IPS-18c (cell line): ENCODE measurements around the gene KIF3C.
"Not testable (repeated sequence)": the region's sequence is repeated elsewhere in the genome, so short reads cannot be mapped to it uniquely, and the experiment has no call there.

Source experiments
- H3K4me3 ChIP-seq: 2 replicates; pipeline ENCODE4 v1.7.0; 2013; ENCODE audit warnings: low read depth, mild to moderate bottlenecking, low read length, moderate library complexity; ENCODE audit not compliant: insufficient read depth
- H3K9me3 ChIP-seq: one replicate; pipeline ENCODE4 v1.6.1; 2013; ENCODE audit warnings: mild to moderate bottlenecking, low read length, moderate library complexity; ENCODE audit not compliant: control insufficient read depth, insufficient read depth

KIF3C gene

GRCh38 chr2:25982273-25982967 is at the start of gene KIF3C:
Gene KIF3C (minus strand): TSS chr2:25982497. CDS start chr2:25981917, 580 bp downstream.
- peak within 1 kb of the TSS; percentile 81 for H3K4me3 ChIP-seq
- H3K9me3 ChIP-seq = no peaks in the 10 kb centered on the region

- not testable (repeated sequence) for H3K4me3 ChIP-seq, H3K9me3 ChIP-seq
These were observed 45.8 kb upstream of the KIF3C start for GRCh38 chr2:26028083-26028482.

DNA sequence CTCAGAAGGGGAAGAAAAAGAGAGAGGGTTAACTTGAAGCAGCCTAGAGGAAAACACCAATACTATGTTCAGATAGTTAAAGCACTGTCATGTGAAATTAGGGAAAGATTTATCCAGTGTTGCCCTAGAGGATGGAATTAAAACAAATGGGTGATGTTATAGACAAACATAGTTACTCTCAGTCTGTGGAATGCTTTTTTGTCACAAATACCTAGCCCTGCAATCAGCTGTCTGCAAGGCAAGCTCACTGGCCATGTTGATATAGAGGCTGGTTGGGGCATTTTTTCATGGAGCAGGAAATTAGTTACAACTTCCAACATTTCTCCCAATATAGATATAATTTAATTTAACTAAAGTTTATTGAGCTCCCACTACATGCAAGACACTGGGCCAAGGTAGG is 43.2 kb upstream of the KIF3C start:
- Histone ChIP-seq H3K9me3 (no peaks in the 10 kb centered on the region), H3K4me3 (no peak overlapping the region)

GRCh38 chr2:26024260-26024659 is 42.0 kb upstream of the KIF3C start:
- H3K4me3 ChIP-seq = no peak overlapping the region
- H3K9me3 ChIP-seq = no peaks in the 10 kb centered on the region

- peaks cover 2% of the 10 kb centered on the region for H3K9me3 ChIP-seq
- no peak overlapping the region for H3K4me3 ChIP-seq
These were observed 37.9 kb upstream of the KIF3C start for GRCh38 chr2:26020231-26020640.

DNA sequence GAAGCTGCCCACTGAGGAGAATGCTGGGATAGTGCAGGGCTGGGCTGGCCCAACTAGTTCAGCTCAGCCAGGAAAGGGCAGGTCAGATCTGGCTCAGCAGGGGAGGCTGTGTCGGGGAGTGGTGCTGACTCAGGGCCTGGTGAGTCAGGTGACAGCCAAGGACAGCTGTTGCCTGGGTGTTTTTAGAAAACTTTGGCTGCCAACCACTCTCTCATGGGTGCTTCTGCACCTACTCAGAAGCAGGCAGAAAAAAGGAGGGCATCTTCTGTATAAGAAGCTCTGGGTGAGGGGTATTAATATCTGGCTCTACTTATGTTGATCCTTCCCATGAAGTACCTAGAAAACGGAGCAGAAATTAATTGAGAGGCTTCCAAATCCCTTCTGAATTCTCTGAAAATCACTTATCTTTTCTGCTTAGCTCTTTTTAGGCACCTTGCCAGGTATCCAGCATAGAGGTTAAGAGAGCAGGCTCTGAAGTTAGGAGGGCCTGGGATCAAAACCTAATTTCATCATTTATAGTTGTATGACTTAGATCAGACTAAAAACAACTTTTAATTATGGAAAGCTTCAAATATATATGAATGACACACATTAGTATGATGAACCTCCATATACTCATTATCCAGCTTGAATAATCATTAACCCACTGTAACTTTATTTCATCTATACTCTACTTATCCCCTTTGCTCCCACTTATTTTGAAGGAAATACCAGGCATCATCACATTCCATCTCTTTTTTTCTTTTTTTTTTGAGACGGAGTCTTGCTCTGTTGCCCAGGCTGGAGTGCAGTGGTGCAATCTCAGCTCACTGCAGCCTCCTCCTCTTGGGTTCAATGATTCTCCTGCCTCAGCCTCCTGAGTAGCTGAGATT is 36.1 kb upstream of the KIF3C start:
- H3K9me3 ChIP-seq = peaks cover 2% of the 10 kb centered on the region

DNA sequence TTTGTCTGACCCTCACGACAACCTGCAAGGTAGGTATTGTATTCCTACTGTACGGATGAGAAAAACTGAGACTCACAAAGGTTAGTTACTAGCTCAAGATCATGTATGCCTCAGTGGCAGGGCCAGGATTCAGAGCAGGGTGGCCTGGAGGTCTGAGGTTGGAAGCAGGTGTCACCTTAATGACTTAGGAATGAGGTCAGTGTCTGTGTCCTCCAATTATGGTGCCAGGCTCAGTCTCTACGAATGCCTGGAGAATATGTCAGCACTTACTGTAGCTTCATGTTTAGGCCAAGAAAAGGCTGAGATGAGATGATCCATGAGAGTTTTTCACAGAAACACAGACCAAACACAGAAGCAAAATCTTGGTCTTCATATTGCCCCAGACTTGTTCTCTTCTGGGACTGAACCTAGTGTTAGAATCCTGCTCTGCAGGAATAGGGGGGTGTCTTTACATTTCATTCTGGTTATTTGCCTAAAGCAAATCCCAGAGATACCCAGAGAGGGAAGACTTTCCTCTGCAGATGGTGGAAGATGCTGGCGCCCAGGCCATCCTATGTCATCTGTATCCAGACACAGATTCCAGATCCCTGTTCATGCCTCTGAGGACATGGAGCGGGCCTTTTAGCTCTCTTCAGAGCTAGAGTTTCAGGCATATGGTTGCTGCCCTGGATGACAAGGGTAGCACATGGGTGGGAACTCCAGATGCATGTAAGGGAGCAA is 35.3 kb upstream of the KIF3C start:
- no peak overlapping the region for H3K4me3 ChIP-seq
- peaks cover 2% of the 10 kb centered on the region for H3K9me3 ChIP-seq

More for the DNA sequence above, 36.1 kb upstream of the KIF3C start:
- no peak overlapping the region for H3K4me3 ChIP-seq

DNA sequence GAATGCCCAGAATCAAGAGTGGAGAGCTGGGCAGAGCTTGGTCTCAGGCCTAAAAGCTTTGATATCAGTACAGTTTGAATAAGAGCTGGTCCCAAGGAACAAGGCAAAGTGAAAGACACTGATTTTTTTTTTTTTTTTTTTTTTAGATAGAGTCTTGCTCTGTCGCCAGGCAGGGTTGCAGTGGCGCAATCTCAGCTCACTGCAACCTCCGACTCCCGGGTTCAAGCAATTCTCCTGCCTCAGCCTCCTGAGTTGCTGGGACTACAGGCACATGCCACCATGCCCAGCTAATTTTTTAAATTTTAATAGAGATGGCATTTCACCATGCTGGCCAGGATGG is 34.4 kb upstream of the KIF3C start:
- not testable (repeated sequence) for H3K4me3 ChIP-seq, H3K9me3 ChIP-seq

DNA sequence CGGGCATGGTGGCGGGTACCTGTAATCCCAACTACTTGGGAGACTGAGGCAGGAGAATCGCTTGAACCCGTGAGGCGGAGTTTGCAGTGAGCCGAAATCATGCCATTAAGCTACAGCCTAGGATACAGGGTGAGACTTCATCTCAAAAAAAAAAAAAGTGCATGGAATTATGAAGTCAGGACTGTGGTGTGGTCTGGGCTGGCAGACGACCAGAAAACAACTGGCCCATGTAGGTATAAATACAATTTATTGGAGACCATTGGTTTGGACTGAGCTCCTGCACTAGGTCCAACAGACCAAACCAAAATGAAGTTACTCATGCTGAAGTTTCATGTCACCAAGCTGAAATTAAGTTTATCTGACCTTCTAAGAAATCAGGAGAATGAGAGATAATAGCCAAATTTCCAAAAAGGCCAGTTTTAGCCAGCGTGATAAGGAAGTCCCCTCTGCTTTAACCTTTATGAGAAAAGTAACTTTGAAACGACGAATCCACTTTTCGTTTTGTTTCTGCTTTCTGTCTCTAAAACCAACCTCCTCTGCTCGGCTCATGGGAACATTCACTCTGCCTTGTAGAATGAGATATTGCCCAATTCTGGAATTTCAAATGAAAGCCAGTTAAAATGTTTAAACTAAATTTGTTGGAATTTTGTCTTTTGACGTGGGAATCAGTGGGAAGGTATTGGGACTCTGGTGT is 33.9 kb upstream of the KIF3C start:
- H3K9me3 ChIP-seq = peaks cover 2% of the 10 kb centered on the region
- no peak overlapping the region for H3K4me3 ChIP-seq

DNA sequence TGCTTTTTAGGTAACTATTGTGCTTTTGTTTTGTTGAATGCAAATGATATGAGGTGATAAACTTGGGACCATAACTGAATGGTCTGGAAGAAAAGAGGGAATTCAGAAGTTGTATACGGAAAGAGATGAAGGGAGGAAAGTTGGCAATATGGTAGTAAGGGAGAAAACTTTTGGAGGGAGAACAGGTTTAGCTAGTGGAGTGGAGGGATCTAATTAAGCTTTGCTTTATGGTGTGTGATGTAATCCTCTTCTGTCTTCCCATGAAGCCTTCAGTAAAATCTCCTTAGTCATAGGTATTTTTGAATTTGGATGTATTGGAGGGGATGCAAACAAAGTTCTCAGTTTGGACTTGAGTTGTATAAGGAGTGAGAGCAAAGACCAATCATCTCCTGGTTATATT is 31.4 kb upstream of the KIF3C start:
- H3K9me3 ChIP-seq = peaks cover 2% of the 10 kb centered on the region
- H3K4me3 ChIP-seq = no peak overlapping the region

DNA sequence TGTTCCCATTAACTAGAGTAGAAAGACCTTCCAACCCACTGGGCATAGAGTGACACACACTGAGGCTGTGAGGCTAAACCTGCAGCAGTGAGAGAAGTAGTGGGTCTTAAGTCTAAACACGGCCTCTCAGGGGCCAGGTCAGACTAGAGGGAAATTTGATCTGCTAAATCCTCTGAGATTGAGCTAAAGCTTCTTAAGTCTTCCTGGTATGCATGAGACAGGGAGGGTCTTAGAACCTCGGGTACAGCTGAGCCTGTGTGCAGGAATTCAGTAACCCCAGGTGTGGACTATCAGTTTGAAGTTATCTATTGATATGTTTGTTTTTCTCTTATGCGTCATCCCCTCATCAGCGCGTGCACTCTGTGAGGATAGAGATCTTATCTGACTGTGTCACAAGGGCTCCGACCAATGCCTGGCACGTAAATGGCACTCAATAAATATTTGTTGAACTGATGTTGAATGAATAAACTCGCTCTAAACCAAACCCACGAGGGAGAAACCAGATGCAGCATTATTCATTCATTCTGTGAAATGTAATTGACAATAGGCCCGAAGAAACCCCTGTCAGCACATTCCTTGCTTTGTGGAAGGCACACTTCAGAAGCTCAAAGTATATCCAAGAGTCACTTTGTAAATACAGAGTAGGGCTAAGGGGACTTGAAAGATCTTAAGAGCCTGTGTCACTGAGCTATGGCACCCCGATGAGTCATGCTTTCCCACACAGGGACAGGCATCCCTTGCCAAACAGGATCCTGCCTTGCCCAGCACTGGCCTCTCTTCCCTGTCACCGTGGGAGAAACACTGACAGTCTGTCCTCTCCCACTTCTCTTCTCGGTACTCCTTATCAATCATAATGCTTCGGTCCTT is 29.9 kb upstream of the KIF3C start:
- no peaks in the 10 kb centered on the region for H3K9me3 ChIP-seq
- H3K4me3 ChIP-seq = no peak overlapping the region

DNA sequence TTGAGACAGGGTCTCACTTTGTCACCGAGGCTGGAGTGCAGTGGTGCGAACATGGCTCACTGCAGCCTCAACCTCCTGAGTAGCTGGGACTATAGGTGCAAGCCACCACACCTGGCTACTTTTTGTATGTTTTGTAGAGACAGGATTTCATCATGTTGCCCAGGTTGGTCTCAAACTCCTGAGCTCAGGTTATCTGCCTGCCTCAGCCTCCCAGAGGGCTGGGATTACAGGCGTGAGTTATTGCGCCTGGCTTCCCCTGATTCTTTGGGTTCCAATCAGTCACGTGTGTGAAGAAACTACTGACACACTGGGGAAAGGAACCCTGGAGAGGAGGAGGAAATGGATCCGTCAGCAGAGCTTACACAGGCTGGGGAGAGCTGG is 29.3 kb upstream of the KIF3C start:
- Histone ChIP-seq H3K9me3 (no peaks in the 10 kb centered on the region), H3K4me3 (no peak overlapping the region)

GRCh38 chr2:26010943-26011342 is 28.6 kb upstream of the KIF3C start:
- Histone ChIP-seq H3K4me3 (no peak overlapping the region), H3K9me3 (no peaks in the 10 kb centered on the region)

- Histone ChIP-seq H3K4me3 (no peak overlapping the region), H3K9me3 (no peaks in the 10 kb centered on the region)
These were observed 27.3 kb upstream of the KIF3C start for GRCh38 chr2:26009567-26009963.

GRCh38 chr2:26008851-26009566 is 26.7 kb upstream of the KIF3C start:
- Histone ChIP-seq H3K9me3 (no peaks in the 10 kb centered on the region), H3K4me3 (no peak overlapping the region)

- Histone ChIP-seq H3K4me3 (no peak overlapping the region), H3K9me3 (no peaks in the 10 kb centered on the region)
These were observed 25.8 kb upstream of the KIF3C start for GRCh38 chr2:26008095-26008494.
